ENCODE results near the gene ARFRP1.

Gene ARFRP1

GRCh38 chr20:63742381-63743024 is 34.7 kb upstream of the ARFRP1 start:
- no peak overlapping the region for H3K4me3 ChIP-seq (ENCODE audit: low read length)
- no peak for TF ChIP-seq CTCF (IDR thresholded peaks at IDR 0.05; ENCODE audit: insufficient read depth, low read depth, low read length, missing control alignments)
- DNase-seq (ENCODE audit: low read depth), result no peak

GRCh38 chr20:63741676-63742380 is 34.1 kb upstream of the ARFRP1 start:
- TF ChIP-seq CTCF (IDR thresholded peaks at IDR 0.05; ENCODE audit: insufficient read depth, low read depth, low read length, missing control alignments), result no peak
- DNase-seq (ENCODE audit: low read depth), result no peak
- H3K4me3 ChIP-seq (ENCODE audit: low read length), result peak overlapping the region; percentile 59

- no peak for TF ChIP-seq CTCF (IDR thresholded peaks at IDR 0.05; ENCODE audit: insufficient read depth, low read depth, low read length, missing control alignments)
- H3K4me3 ChIP-seq (ENCODE audit: low read length), result peak overlapping the region; percentile 59
- DNase-seq (ENCODE audit: low read depth), result no peak
These were observed 33.5 kb upstream of the ARFRP1 start for GRCh38 chr20:63741354-63741675.

GRCh38 chr20:63740627-63741353 is 33.0 kb upstream of the ARFRP1 start:
- H3K4me3 ChIP-seq (ENCODE audit: low read length), result peak overlapping the region; percentile 59
- DNase-seq (ENCODE audit: low read depth), result peak; percentile 87
- peak; percentile 14 for TF ChIP-seq CTCF (IDR thresholded peaks at IDR 0.05; ENCODE audit: insufficient read depth, low read depth, low read length, missing control alignments)

GRCh38 chr20:63740070-63740626 is 32.4 kb upstream of the ARFRP1 start:
- H3K4me3 ChIP-seq (ENCODE audit: low read length), result peak overlapping the region; percentile 59
- peak; percentile 14 for DNase-seq (ENCODE audit: low read depth)
- no peak for TF ChIP-seq CTCF (IDR thresholded peaks at IDR 0.05; ENCODE audit: insufficient read depth, low read depth, low read length, missing control alignments)

- peak within 1 kb of the TSS; percentile 59 for H3K4me3 ChIP-seq (ENCODE audit: low read length)
- no peak for TF ChIP-seq CTCF (IDR thresholded peaks at IDR 0.05; ENCODE audit: insufficient read depth, low read depth, low read length, missing control alignments)
- peak; percentile 81 for DNase-seq (ENCODE audit: low read depth)
These were observed 31.6 kb upstream of the ARFRP1 start, which contains the start of gene SLC2A4RG for GRCh38 chr20:63739130-63740069. TSS of gene SLC2A4RG (plus strand) at chr20:63739776. CDS start at chr20:63739913, 137 bp downstream.

Measured in epithelial cell of esophagus (primary cell).